DOHH2 (cell line): Measurements from ENCODE around the gene CD40LG.

Experiments used
- H3F3A ChIP-seq: fragments of 200-600 bp; sonication (generic), shearing (Covaris generic); 2 replicates; pipeline ENCODE4 v1.6.0; 2016; ENCODE audit warnings: antibody characterized with exemption, mild to moderate bottlenecking; ENCODE audit not compliant: control insufficient read depth, insufficient read depth
- H3K27ac ChIP-seq: fragments of 200-600 bp; sonication (generic); 2 replicates; pipeline ENCODE4 v1.5.1; 2014; ENCODE audit warnings: low read depth, mild to moderate bottlenecking, low read length, moderate library complexity
- H3K27me3 ChIP-seq: fragments of 200-600 bp; sonication (generic); 2 replicates; pipeline ENCODE4 v1.6.1; 2014; ENCODE audit warnings: mild to moderate bottlenecking, low read length, mixed read lengths; ENCODE audit not compliant: control insufficient read depth
- H3K36me3 ChIP-seq: fragments of 200-600 bp; sonication (generic); 2 replicates; pipeline ENCODE4 v1.6.1; 2014; ENCODE audit warnings: mild to moderate bottlenecking, low read length, moderate library complexity, mixed read lengths; ENCODE audit not compliant: control insufficient read depth
- H3K4me1 ChIP-seq: fragments of 200-600 bp; sonication (generic); 2 replicates; pipeline ENCODE4 v1.6.1; 2014; ENCODE audit warnings: mild to moderate bottlenecking, low read length, mixed read lengths; ENCODE audit not compliant: control insufficient read depth
- H3K4me2 ChIP-seq: fragments of 200-600 bp; sonication (generic); 2 replicates; pipeline ENCODE4 v1.6.0; 2014; ENCODE audit warnings: mild to moderate bottlenecking, low read length, moderate library complexity
- H3K4me3 ChIP-seq: fragments of 200-600 bp; sonication (generic); 2 replicates; pipeline ENCODE4 v1.5.1; 2014; ENCODE audit warnings: mild to moderate bottlenecking, low read length, mixed read lengths
- H3K79me2 ChIP-seq: fragments of 200-600 bp; sonication (generic); 2 replicates; pipeline ENCODE4 v1.6.1; 2014; ENCODE audit warnings: mild to moderate bottlenecking, low read length, mixed read lengths; ENCODE audit not compliant: control insufficient read depth
- H3K9me2 ChIP-seq: fragments of 200-600 bp; sonication (generic); replicated peaks from 2 replicates; pipeline ENCODE4 v1.6.1; 2014; ENCODE audit warnings: mild to moderate bottlenecking, low read length, mixed read lengths; ENCODE audit not compliant: control insufficient read depth
- H3K9me3 ChIP-seq: fragments of 200-600 bp; sonication (generic); 2 replicates; pipeline ENCODE4 v1.6.1; 2014; ENCODE audit warnings: antibody characterized with exemption, low read length, mixed read lengths; ENCODE audit not compliant: control insufficient read depth, insufficient read depth
- H4K20me1 ChIP-seq: fragments of 200-600 bp; sonication (generic); 2 replicates; pipeline ENCODE4 v1.6.0; 2014; ENCODE audit warnings: low read depth, mild to moderate bottlenecking, antibody characterized with exemption, low read length, moderate library complexity; ENCODE audit not compliant: control insufficient read depth, insufficient read depth
- EZH2phosphoT487 ChIP-seq: fragments of 200-600 bp; sonication (generic); IDR thresholded peaks from 2 replicates; pipeline ENCODE4 v1.6.1; 2017; ENCODE audit warnings: borderline replicate concordance, mild to moderate bottlenecking, antibody characterized with exemption, low read length, moderate library complexity, mixed read lengths
- TF ChIP-seq, protein P1 (sequence below): fragments of 200-600 bp; sonication (generic); IDR thresholded peaks from one replicate; pipeline ENCODE4 v1.5.1; 2014; ENCODE audit warnings: antibody characterized with exemption, mild to moderate bottlenecking, low read depth, low read length; ENCODE audit not compliant: poor library complexity, severe bottlenecking

CD40LG gene

DNA sequence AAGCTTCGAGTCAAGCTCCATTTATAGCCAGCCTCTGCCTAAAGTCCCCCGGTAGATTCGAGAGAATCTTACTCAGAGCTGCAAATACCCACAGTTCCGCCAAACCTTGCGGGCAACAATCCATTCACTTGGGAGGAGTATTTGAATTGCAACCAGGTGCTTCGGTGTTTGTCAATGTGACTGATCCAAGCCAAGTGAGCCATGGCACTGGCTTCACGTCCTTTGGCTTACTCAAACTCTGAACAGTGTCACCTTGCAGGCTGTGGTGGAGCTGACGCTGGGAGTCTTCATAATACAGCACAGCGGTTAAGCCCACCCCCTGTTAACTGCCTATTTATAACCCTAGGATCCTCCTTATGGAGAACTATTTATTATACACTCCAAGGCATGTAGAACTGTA, 11.2 kb downstream of the CD40LG start:
- H3K9me2 ChIP-seq = no peaks in the 10 kb centered on the region
- no peaks in the 10 kb centered on the region for H3K9me3 ChIP-seq
- no peak overlapping the region for H3K4me3 ChIP-seq
- TF ChIP-seq, protein P1, sequence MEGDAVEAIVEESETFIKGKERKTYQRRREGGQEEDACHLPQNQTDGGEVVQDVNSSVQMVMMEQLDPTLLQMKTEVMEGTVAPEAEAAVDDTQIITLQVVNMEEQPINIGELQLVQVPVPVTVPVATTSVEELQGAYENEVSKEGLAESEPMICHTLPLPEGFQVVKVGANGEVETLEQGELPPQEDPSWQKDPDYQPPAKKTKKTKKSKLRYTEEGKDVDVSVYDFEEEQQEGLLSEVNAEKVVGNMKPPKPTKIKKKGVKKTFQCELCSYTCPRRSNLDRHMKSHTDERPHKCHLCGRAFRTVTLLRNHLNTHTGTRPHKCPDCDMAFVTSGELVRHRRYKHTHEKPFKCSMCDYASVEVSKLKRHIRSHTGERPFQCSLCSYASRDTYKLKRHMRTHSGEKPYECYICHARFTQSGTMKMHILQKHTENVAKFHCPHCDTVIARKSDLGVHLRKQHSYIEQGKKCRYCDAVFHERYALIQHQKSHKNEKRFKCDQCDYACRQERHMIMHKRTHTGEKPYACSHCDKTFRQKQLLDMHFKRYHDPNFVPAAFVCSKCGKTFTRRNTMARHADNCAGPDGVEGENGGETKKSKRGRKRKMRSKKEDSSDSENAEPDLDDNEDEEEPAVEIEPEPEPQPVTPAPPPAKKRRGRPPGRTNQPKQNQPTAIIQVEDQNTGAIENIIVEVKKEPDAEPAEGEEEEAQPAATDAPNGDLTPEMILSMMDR = no peak
- no peak for TF ChIP-seq EZH2phosphoT487
- no peaks in the 10 kb centered on the region for H3F3A ChIP-seq
- no peaks in the 10 kb centered on the region for H3K36me3 ChIP-seq
- H3K27ac ChIP-seq = no peak overlapping the region
- H3K79me2 ChIP-seq = no peaks in the 10 kb centered on the region
- no peaks in the 10 kb centered on the region for H3K27me3 ChIP-seq
- H3K4me1 ChIP-seq = peaks cover 10% of the 10 kb centered on the region
- no peak overlapping the region for H3K4me2 ChIP-seq
- H4K20me1 ChIP-seq = no peaks in the 10 kb centered on the region

DNA sequence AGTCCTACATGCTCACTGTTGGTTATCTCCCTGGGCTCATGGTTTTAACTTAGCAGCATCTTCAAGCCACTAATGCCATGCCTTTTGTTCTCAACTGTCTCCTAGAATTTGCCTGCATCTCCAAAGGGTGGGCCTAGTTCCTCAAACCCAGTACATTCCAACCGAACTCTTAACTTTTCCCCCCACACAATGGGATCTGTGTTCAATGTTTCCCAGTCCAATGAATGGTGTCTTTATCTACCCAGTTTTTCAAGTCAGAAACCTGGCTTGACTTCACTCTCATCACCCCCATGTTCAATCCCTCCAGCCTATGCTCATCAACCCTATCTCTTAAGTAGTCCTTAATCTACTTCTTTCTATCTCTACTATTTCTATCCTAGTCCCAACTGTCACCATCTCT, 12.9 kb downstream of the CD40LG start:
- no peak overlapping the region for H3K27ac ChIP-seq
- no peaks in the 10 kb centered on the region for H3K27me3 ChIP-seq
- peaks cover 18% of the 10 kb centered on the region for H3K4me1 ChIP-seq
- no peaks in the 10 kb centered on the region for H4K20me1 ChIP-seq
- no peaks in the 10 kb centered on the region for H3K9me2 ChIP-seq
- TF ChIP-seq EZH2phosphoT487 = no peak
- TF ChIP-seq, protein P1 = no peak
- no peak overlapping the region for H3K4me3 ChIP-seq
- H3K4me2 ChIP-seq = no peak overlapping the region
- no peaks in the 10 kb centered on the region for H3F3A ChIP-seq
- H3K9me3 ChIP-seq = no peaks in the 10 kb centered on the region
- H3K36me3 ChIP-seq = peaks cover 3% of the 10 kb centered on the region
- no peaks in the 10 kb centered on the region for H3K79me2 ChIP-seq

DNA sequence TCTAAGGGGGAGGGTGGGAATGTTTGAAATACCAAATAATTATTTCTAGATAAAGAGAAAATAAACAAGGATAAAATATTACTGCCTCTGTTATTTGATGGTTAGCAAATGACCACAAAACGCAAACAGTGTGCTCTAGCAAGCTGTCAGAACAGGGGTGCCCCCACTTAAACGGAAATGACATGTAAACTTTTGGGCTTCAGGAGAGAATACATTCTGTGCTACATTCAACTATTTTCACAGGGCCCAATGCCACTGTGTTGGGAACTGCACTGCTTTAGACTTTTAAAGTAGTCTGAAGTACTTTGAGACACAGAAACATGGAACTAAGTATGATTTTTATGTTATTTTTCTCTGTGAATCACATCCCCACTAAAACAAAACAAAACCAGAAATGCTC, 14.1 kb downstream of the CD40LG start:
- no peaks in the 10 kb centered on the region for H3K27me3 ChIP-seq
- H4K20me1 ChIP-seq = no peaks in the 10 kb centered on the region

More for the DNA sequence above, 14.1 kb downstream of the CD40LG start:
- Histone ChIP-seq H3K4me3 (no peak overlapping the region), H3K9me2 (no peaks in the 10 kb centered on the region), H3F3A (no peaks in the 10 kb centered on the region), H3K36me3 (peaks cover 14% of the 10 kb centered on the region), H3K4me1 (peaks cover 31% of the 10 kb centered on the region), H3K9me3 (no peaks in the 10 kb centered on the region), H3K79me2 (no peaks in the 10 kb centered on the region), H3K27ac (no peak overlapping the region), H3K4me2 (no peak overlapping the region)
- TF ChIP-seq EZH2phosphoT487 = no peak
- TF ChIP-seq, protein P1 = no peak
